GM23248 (cell line): ENCODE measurements around the gene UGT1A10.

Source experiments
- EZH2 ChIP-seq: fragments of 200-600 bp; sonication (generic); IDR thresholded peaks from 2 replicates; pipeline ENCODE4 v1.6.1; 2018; ENCODE audit warnings: antibody characterized with exemption, mild to moderate bottlenecking; ENCODE audit not compliant: insufficient read depth, poor library complexity, severe bottlenecking
- EZH2phosphoT487 ChIP-seq: fragments of 200-600 bp; sonication (generic); IDR thresholded peaks from 2 replicates; pipeline ENCODE4 v1.6.1; 2018; ENCODE audit warnings: antibody characterized with exemption, moderate library complexity, mild to moderate bottlenecking, low read depth; ENCODE audit not compliant: insufficient read depth

DNA sequence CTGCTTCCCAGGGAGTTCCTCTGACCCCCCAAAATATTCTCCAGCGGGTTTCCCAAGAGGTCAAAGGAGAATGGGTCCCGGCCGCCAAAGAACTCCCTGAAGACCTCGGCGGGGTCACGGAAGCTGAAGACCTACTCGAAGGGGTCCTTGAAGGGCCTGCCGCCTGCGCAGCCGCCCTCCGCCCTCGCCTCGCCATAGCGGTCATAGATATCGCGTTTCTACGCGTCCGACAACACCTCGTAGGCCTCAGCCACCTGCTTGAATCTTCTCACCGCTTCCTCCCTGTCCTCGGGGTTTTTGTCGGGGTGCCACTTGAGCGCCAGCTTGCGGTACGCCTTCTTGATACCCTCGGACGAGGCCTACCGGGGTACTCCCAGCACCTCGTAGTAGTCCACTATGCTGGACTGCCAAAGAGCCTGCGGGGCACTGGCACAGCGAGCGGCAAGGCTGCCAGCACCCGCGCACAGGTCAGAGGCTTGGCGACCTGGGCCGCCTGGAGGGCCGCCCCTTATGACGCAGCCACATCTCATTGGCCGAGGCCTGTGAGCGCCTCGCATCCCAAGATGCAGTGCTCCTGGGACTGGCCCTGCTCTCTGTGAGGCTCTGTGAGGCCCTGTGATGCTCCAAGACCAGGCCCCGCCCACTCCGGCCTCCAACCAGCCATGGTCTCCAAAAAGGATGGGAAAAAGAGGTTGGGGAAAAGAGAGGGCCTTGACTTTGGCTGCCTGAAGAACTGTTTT lies 118.8 kb downstream of the UGT1A10 start:
- TF ChIP-seq EZH2phosphoT487: no peak
- no peak for TF ChIP-seq EZH2
